Activated CD8-positive, alpha-beta T cell treated with anti-CD3 and anti-CD28 coated beads for 36 hours (primary cell): Measurements from ENCODE around the gene FBXW5. TPM values are rescaled to one million over a fixed set of nuclear protein-coding genes. Genes with fewer than 3 reads are reported as not detected.
A peak's percentile ranks its signal among the peaks of the same experiment; 100 is the strongest.

Source experiments
- ATAC-seq: fragments of 200-7000 bp; cut with Tn5 transposase; one replicate; pipeline ENCODE4 v1.10.0; 2021; ENCODE audit warnings: mild to moderate bottlenecking, moderate library complexity
- CTCF ChIA-PET: fragments of 350-600 bp; sonication (Branson Sonifier 250); formaldehyde crosslinking; loops from one replicate; lab custom pipeline; 2021; ENCODE audit warnings: antibody characterized with exemption; lab: Charles Lee
- POLR2A ChIA-PET: fragments of 350-600 bp; sonication (Branson Sonifier 250); formaldehyde crosslinking; loops from one replicate; lab custom pipeline; 2021; ENCODE audit warnings: antibody characterized with exemption; lab: Charles Lee
- DNase-seq: peaks from one replicate; pipeline ENCODE4 v3.0.0-alpha.2; 2020
- H3K27ac Mint-ChIP-seq: one replicate; pipeline ENCODE4 v1.8.0; 2021; ENCODE audit warnings: mild to moderate bottlenecking, mixed read lengths
- H3K27me3 Mint-ChIP-seq: one replicate; pipeline ENCODE4 v1.8.0; 2021; ENCODE audit warnings: mixed read lengths
- H3K36me3 Mint-ChIP-seq: one replicate; pipeline ENCODE4 v1.8.0; 2021; ENCODE audit warnings: low read depth, mixed read lengths
- H3K4me1 Mint-ChIP-seq: one replicate; pipeline ENCODE4 v1.8.0; 2021; ENCODE audit warnings: low read depth, mixed read lengths
- H3K4me3 Mint-ChIP-seq: one replicate; pipeline ENCODE4 v1.8.0; 2021; ENCODE audit warnings: mild to moderate bottlenecking, moderate library complexity, mixed read lengths
- H3K9me3 Mint-ChIP-seq: one replicate; pipeline ENCODE4 v1.8.0; 2021; ENCODE audit warnings: mixed read lengths
- intact Hi-C: fragments of 100-400 bp; cut with micrococcal nuclease; formaldehyde crosslinking; loops from one replicate; pipeline ENCODE4 v1.10.0; 2022
- total RNA-seq, 2 experiments: library from RNA; stranded (reverse); gene quantifications; one replicate each; pipeline ENCODE4 v1.2.3, GENCODE V29; 2021
- TF ChIP-seq, protein P1 (sequence below): fragments of 200-600 bp; IDR thresholded peaks from one replicate; pipeline ENCODE4 v1.8.0; 2022; ENCODE audit warnings: antibody characterized with exemption, mild to moderate bottlenecking

The FBXW5 gene
- total RNA-seq, 2 experiments from 2014 or later = 53.4 to 54.0 TPM

DNA sequence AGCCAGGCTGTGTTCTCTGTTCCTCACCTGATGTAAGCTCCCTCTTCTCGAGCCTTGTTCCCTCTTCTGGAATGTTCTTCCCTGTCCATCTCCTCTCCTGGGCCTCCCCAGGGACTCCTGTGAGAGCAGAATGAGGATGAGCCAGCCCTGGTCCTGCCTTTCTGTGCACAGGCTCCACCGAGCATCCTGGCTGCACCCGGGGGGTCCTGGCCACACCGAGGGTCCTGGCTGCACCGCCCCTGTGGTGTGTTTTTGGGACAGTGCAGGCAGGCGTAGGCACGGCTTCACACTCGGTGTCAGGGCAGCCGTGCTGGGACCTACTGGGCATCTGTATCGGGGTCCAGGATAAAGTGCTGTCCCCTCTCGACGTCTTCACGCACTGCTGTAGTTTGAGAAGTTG lies 17.8 kb downstream of the FBXW5 start:
- ChIA-PET POLR2A (interaction anchor here (0.6 to 1.4 kb wide), 4 partner anchors 11 to 47 kb away, joined by 3 read pairs; no protein-coding TSS in a partner anchor), CTCF (interaction anchor here (1.0 to 1.2 kb wide), 2 partner anchors 22 to 84 kb away, joined by 4 to 5 read pairs; partner anchors contain the start of gene AJM1)
- ATAC-seq (no peak), DNase-seq (no peak)
- Mint-ChIP-seq H3K4me1 (peaks cover under 1% of the 10 kb centered on the region), H3K27me3 (no peaks in the 10 kb centered on the region), H3K9me3 (no peaks in the 10 kb centered on the region), H3K27ac (no peak overlapping the region), H3K36me3 (peaks cover 20% of the 10 kb centered on the region), H3K4me3 (no peak overlapping the region)
- TF ChIP-seq, protein P1, sequence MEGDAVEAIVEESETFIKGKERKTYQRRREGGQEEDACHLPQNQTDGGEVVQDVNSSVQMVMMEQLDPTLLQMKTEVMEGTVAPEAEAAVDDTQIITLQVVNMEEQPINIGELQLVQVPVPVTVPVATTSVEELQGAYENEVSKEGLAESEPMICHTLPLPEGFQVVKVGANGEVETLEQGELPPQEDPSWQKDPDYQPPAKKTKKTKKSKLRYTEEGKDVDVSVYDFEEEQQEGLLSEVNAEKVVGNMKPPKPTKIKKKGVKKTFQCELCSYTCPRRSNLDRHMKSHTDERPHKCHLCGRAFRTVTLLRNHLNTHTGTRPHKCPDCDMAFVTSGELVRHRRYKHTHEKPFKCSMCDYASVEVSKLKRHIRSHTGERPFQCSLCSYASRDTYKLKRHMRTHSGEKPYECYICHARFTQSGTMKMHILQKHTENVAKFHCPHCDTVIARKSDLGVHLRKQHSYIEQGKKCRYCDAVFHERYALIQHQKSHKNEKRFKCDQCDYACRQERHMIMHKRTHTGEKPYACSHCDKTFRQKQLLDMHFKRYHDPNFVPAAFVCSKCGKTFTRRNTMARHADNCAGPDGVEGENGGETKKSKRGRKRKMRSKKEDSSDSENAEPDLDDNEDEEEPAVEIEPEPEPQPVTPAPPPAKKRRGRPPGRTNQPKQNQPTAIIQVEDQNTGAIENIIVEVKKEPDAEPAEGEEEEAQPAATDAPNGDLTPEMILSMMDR = no peak
- intact Hi-C loops = no loop called here

DNA sequence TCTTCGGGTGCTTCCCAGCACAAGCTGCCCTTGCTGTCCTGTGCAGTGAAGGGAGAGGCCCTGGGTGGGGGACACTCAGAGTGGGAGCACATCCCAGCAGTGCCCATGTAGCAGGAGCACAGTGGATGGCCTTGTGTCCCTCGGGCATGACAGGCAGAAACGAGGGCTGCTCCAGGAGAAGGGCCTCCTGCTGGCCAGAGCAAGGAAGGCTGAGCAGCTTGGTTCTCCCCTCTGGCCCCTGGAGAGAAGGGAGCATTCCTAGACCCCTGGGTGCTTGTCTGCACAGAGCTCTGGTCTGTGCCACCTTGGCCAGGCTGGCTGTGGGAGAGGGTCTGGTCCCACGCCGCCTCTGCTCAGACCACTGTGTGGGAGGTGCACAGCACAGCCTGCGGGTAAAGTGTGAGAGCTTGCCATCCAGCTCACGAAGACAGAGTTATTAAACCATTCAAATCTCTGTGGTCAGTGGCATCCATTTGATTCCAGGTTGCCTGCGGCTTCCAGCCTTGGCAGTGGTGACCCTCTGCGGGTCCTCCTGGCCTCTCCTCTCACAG lies 18.3 kb downstream of the FBXW5 start:
- ATAC-seq = no peak
- Mint-ChIP-seq H3K27ac (no peak overlapping the region), H3K4me3 (no peak overlapping the region), H3K36me3 (peaks cover 19% of the 10 kb centered on the region), H3K27me3 (no peaks in the 10 kb centered on the region), H3K9me3 (no peaks in the 10 kb centered on the region), H3K4me1 (no peaks in the 10 kb centered on the region)
- ChIA-PET CTCF (interaction anchor here (1.0 to 1.2 kb wide), 2 partner anchors 22 to 84 kb away, joined by 4 to 5 read pairs; partner anchors contain the start of gene AJM1), POLR2A (interaction anchor here (0.6 to 1.4 kb wide), 5 partner anchors 12 to 187 kb away, joined by 3 read pairs; no protein-coding TSS in a partner anchor)
- DNase-seq = no peak
- TF ChIP-seq, protein P1 = no peak
- intact Hi-C loops = no loop called here

GRCh38 chr9:136925414-136926153 lies 19.0 kb downstream of the FBXW5 start:
- Mint-ChIP-seq H3K27me3 (no peaks in the 10 kb centered on the region), H3K4me3 (no peak overlapping the region), H3K36me3 (peaks cover 19% of the 10 kb centered on the region), H3K27ac (no peak overlapping the region), H3K4me1 (no peaks in the 10 kb centered on the region), H3K9me3 (no peaks in the 10 kb centered on the region)
- intact Hi-C loops = no loop called here
- ChIA-PET CTCF (interaction anchor here (1.0 to 1.8 kb wide), 2 partner anchors 21 to 83 kb away, joined by 4 to 8 read pairs; partner anchors contain the start of gene AJM1), POLR2A (interaction anchor here (0.6 kb wide), 2 partner anchors 46 to 188 kb away, joined by 3 read pairs; no protein-coding TSS in a partner anchor)
- ATAC-seq = no peak
- DNase-seq = no peak
- TF ChIP-seq, protein P1 = peak; percentile 18

GRCh38 chr9:136923881-136924280 lies 20.7 kb downstream of the FBXW5 start:
- Mint-ChIP-seq H3K27ac (no peak overlapping the region), H3K4me3 (no peak overlapping the region), H3K36me3 (peaks cover 30% of the 10 kb centered on the region), H3K27me3 (no peaks in the 10 kb centered on the region), H3K9me3 (no peaks in the 10 kb centered on the region), H3K4me1 (no peaks in the 10 kb centered on the region)
- TF ChIP-seq, protein P1 = no peak
- ChIA-PET POLR2A (no interaction called here), CTCF (interaction anchor here (0.8 to 1.8 kb wide), 3 partner anchors 52 to 111 kb away, joined by 3 to 8 read pairs (median 3); partner anchors contain the start of gene AJM1)
- no peak for DNase-seq
- intact Hi-C loops = no loop called here
- no peak for ATAC-seq

- ATAC-seq = no peak
- Mint-ChIP-seq H3K4me1 (no peaks in the 10 kb centered on the region), H3K36me3 (peaks cover 25% of the 10 kb centered on the region), H3K9me3 (no peaks in the 10 kb centered on the region), H3K4me3 (no peak overlapping the region), H3K27me3 (no peaks in the 10 kb centered on the region), H3K27ac (no peak overlapping the region)
- ChIA-PET CTCF (no interaction called here), POLR2A (no interaction called here)
- intact Hi-C loops = no loop called here
- TF ChIP-seq, protein P1 = no peak
- no peak for DNase-seq
Measured at GRCh38 chr9:136922540-136922939, 22.0 kb downstream of the FBXW5 start.
